Measurements from ENCODE around the gene SLC22A1. TPM values are rescaled to one million over a fixed set of nuclear protein-coding genes. Genes with fewer than 3 reads are reported as not detected.

The SLC22A1 gene
- total RNA-seq, 1 donor from 2014 or later, result 0.35 TPM

- DNase-seq, result no peak
- ATAC-seq (ENCODE audit: poor library complexity), result no peak
- intact Hi-C loops (cut with DNase I), result no loop called here
Measured at GRCh38 chr6:160192840-160193239, 71.2 kb downstream of the SLC22A1 start.

DNA sequence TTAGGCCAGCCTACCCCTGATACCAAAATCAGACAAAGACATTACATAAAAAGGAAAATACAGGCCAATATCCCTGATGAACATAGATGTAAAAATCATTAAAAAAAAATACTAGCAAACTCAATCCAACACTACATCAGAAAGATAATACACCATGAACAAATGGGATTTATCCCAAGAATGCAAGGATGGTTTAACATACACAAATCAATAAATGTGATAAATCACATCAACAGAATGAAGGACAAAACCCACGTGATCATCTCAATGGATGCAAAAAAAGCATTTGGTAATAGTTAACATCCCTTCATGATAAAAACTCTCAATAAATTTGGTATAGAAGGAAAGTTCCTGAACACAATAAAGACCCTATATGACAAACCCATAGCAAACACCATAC, 73.2 kb downstream of the SLC22A1 start:
- intact Hi-C loops (cut with DNase I), result no loop called here
- DNase-seq (no peak), ATAC-seq (ENCODE audit: poor library complexity) (no peak)

DNA sequence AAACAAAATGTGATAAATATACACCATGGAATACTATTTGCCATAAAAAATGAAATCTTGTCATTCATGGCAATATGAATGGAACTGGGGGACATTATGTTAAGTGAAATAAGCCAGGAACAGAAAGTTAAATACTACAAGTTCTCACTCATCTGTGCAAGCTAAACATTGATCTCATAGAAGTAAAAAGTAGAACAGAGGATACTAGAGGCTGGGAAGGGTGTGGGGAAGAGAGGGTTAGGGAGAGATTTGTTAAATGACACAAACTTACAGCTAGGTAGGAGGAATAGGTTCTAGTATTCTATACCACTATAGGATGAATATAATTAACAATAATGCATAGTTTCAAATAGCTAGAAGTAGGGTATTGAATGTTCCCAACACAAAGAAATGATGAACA, 76.0 kb downstream of the SLC22A1 start:
- ATAC-seq (ENCODE audit: poor library complexity), result no peak

GRCh38 chr6:160198606-160199211, 77.1 kb downstream of the SLC22A1 start:
- no peak for DNase-seq
- no peak for ATAC-seq (ENCODE audit: poor library complexity)
- intact Hi-C loops (cut with DNase I), result no loop called here

More for the DNA sequence above, 76.0 kb downstream of the SLC22A1 start:
- intact Hi-C loops (cut with DNase I), result no loop called here
- DNase-seq, result no peak

- DNase-seq, result no peak
- peak; percentile 49 for ATAC-seq (ENCODE audit: poor library complexity)
- intact Hi-C loops (cut with DNase I), result no loop called here
Measured at GRCh38 chr6:160201061-160201460, 79.4 kb downstream of the SLC22A1 start.

GRCh38 chr6:160202411-160202810, 80.8 kb downstream of the SLC22A1 start:
- DNase-seq (no peak), ATAC-seq (ENCODE audit: poor library complexity) (no peak)
- intact Hi-C loops (cut with DNase I), result no loop called here

- intact Hi-C loops (cut with DNase I), result no loop called here
- DNase-seq, result no peak
- no peak for ATAC-seq (ENCODE audit: poor library complexity)
Measured at GRCh38 chr6:160203076-160203475, 81.5 kb downstream of the SLC22A1 start.

GRCh38 chr6:160203522-160203921, 81.9 kb downstream of the SLC22A1 start:
- intact Hi-C loops (cut with DNase I), result no loop called here
- no peak for DNase-seq
- no peak for ATAC-seq (ENCODE audit: poor library complexity)

DNA sequence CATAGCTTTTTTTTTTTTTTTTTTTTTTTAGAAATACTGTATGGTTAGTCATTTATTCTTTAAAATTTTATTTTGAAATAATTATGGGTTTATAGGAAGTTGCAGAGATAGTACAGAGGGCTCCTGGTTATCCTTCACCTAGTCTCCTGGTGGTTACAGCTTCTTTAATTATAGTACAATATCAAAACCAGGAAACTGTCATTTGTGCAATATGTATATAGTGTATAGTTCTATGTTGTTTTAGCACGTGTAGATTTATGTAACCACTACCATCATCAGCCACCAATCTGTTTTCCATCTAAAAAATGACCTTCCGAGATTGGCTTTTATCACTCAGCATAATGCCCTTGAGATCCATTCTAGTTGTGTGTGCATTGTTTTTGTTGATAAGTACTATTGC, 82.3 kb downstream of the SLC22A1 start:
- no peak for ATAC-seq (ENCODE audit: poor library complexity)
- no peak for DNase-seq
- intact Hi-C loops (cut with DNase I), result no loop called here

DNA sequence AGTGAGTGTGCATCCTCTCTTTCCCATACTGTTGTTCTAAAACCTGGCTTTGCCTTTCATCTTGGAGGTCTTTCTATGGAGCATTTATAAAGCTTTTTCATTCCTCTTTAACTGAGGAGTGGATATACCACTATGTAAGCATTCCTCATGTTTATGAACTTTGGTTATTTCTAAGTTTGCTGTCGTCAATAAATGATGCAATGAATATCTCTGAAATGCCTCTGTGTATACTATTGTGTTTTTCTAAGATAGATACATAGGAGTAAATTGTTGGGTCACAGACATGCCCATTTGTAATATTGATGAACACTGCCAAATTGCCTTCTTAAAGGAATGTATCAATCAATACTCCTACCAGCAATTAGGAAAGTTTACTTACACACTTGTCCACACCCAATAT, 83.1 kb downstream of the SLC22A1 start:
- ATAC-seq (ENCODE audit: poor library complexity) (no peak), DNase-seq (no peak)
- intact Hi-C loops (cut with DNase I), result no loop called here

GRCh38 chr6:160207618-160208017, 86.0 kb downstream of the SLC22A1 start:
- DNase-seq, result no peak
- no peak for ATAC-seq (ENCODE audit: poor library complexity)
- intact Hi-C loops (cut with DNase I), result no loop called here

Other genes starting within 250 kb of the SLC22A1 start
- not detected for gene MAS1, start 230.8 kb upstream of the SLC22A1 start, total RNA-seq
- 68.4 TPM for gene IGF2R, start 152.7 kb upstream of the SLC22A1 start, total RNA-seq
- not detected for gene SLC22A2, start 137.0 kb downstream of the SLC22A1 start, total RNA-seq
- gene SLC22A3, start 226.6 kb downstream of the SLC22A1 start, total RNA-seq, result 1.2 TPM

All from Right ventricle myocardium superior (tissue), 1 donor.